HepG2 (cell line): ENCODE results near the gene ASAP2. TPM values are rescaled to one million over a fixed set of nuclear protein-coding genes. Genes with fewer than 3 reads are reported as not detected.

Experiments used
- EP300 ChIP-seq, 3 experiments: sonication (generic) in 1 of 3; formaldehyde crosslinking in 1 of 3; IDR thresholded peaks; 2 replicates each; pipeline versions ENCODE4 v1.5.1 to v1.6.1; 2011 to 2020; ENCODE audit warnings: low read depth in 2 of 3, low read length in 2 of 3, borderline replicate concordance in 1 of 3, improper control_type of control experiment in 1 of 3, mild to moderate bottlenecking in 1 of 3, missing genetic modification reagents in 1 of 3, moderate library complexity in 1 of 3
- FLYWCH1 ChIP-seq: sonication (generic); formaldehyde crosslinking; IDR thresholded peaks from 2 replicates; pipeline ENCODE4 v1.8.1; 2023; ENCODE audit warnings: mild to moderate bottlenecking, missing genetic modification reagents
- MED1 ChIP-seq: sonication (generic); formaldehyde crosslinking; IDR thresholded peaks from 2 replicates; pipeline ENCODE4 v1.4.0; 2020; ENCODE audit warnings: missing genetic modification reagents
- NFAT5 ChIP-seq: sonication (generic); formaldehyde crosslinking; IDR thresholded peaks from 2 replicates; pipeline ENCODE4 v1.4.0; 2020; ENCODE audit warnings: missing genetic modification reagents
- NFIB ChIP-seq: sonication (generic); formaldehyde crosslinking; IDR thresholded peaks from 2 replicates; pipeline ENCODE4 v1.9.0; 2021; ENCODE audit warnings: missing genetic modification reagents, mild to moderate bottlenecking, borderline replicate concordance
- NR1H2 ChIP-seq: sonication (generic); formaldehyde crosslinking; IDR thresholded peaks from 2 replicates; pipeline ENCODE4 v1.8.1; 2022; ENCODE audit warnings: low read depth, missing genetic modification reagents, borderline replicate concordance
- SIX1 ChIP-seq: sonication (generic); formaldehyde crosslinking; IDR thresholded peaks from 2 replicates; pipeline ENCODE4 v1.4.0; 2020; ENCODE audit warnings: missing genetic modification reagents, borderline replicate concordance
- SKI ChIP-seq: fragments of 450-650 bp; IDR thresholded peaks from one replicate; pipeline ENCODE4 v1.6.1; 2018; ENCODE audit warnings: mild to moderate bottlenecking; ENCODE audit not compliant: partially characterized antibody
- TP53 ChIP-seq: sonication (generic); formaldehyde crosslinking; conservative IDR thresholded peaks from 2 replicates; pipeline ENCODE4 v1.4.0; 2020; ENCODE audit warnings: missing genetic modification reagents
- ZFX ChIP-seq: sonication (generic); formaldehyde crosslinking; IDR thresholded peaks from 2 replicates; pipeline ENCODE4 v1.4.0; 2020; ENCODE audit warnings: mild to moderate bottlenecking, low read depth, missing genetic modification reagents, moderate library complexity
- ZNF296 ChIP-seq: sonication (generic); formaldehyde crosslinking; conservative IDR thresholded peaks from 2 replicates; pipeline ENCODE4 v1.5.0; 2020; ENCODE audit warnings: mild to moderate bottlenecking, missing genetic modification reagents
- ZNF317 ChIP-seq: sonication (generic); formaldehyde crosslinking; IDR thresholded peaks from 2 replicates; pipeline ENCODE4 v1.5.0; 2020; ENCODE audit warnings: mild to moderate bottlenecking, missing genetic modification reagents
- ZNF367 ChIP-seq: sonication (generic); formaldehyde crosslinking; IDR thresholded peaks from 2 replicates; pipeline ENCODE4 v1.4.0; 2020; ENCODE audit warnings: missing genetic modification reagents, borderline replicate concordance
- polyA plus RNA-seq, 8 experiments: library from polyadenylated mRNA; depleted of rRNA in 3 of 8; stranded (reverse) in 7 of 8; unstranded in 1 of 8; fragments of >200 nt; fragmentation: Illumina TruSeq in 4 of 8; extraction: Trizol in 4 of 8; gene quantifications; 2 replicates each; pipeline versions ENCODE4 v1.2.1 to v1.2.3, GENCODE V29; 2011 to 2016; ENCODE audit warnings: low read depth in 4 of 8, missing spikeins in 1 of 8, mixed read lengths in 1 of 8; ENCODE audit not compliant: insufficient read depth in 1 of 8
- total RNA-seq, 5 experiments: library from RNA; depleted of rRNA; stranded (reverse); fragments of >200 nt; fragmentation: Illumina TruSeq; extraction: Trizol; gene quantifications; 2 replicates each; pipeline ENCODE4 v1.2.3, GENCODE V29; 2016; ENCODE audit warnings: low read depth in 1 of 5
- TF ChIP-seq, protein P1 (sequence below), 2 experiments: sonication (generic) in 1 of 2; formaldehyde crosslinking in 1 of 2; IDR thresholded peaks; 2 replicates each; pipeline versions ENCODE4 v1.5.1 to v1.6.1; 2011 to 2020; ENCODE audit warnings: borderline replicate concordance in 1 of 2, low read depth in 1 of 2, low read length in 1 of 2, mild to moderate bottlenecking in 1 of 2, missing genetic modification reagents in 1 of 2, moderate library complexity in 1 of 2

Gene ASAP2
- total and polyA plus RNA-seq, 2 of the 13 experiments (the other 11 are each of a cell fraction or from before 2014, with no cell fraction given) = 7.3 to 22.3 TPM

GRCh38 chr2:9373476-9373875 lies 166.9 kb downstream of the ASAP2 start (continued):
- TF ChIP-seq MED1 (CRISPR knock-in tag) = no peak
- TF ChIP-seq NFIB = no peak
- TF ChIP-seq, protein P1, sequence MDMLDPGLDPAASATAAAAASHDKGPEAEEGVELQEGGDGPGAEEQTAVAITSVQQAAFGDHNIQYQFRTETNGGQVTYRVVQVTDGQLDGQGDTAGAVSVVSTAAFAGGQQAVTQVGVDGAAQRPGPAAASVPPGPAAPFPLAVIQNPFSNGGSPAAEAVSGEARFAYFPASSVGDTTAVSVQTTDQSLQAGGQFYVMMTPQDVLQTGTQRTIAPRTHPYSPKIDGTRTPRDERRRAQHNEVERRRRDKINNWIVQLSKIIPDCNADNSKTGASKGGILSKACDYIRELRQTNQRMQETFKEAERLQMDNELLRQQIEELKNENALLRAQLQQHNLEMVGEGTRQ (IDR thresholded peaks at IDR 0.05; ENCODE audit: low read depth, low read length) = no peak
- TF ChIP-seq, protein P1 (CRISPR knock-in tag; IDR thresholded peaks at IDR 0.05; ENCODE audit: borderline replicate concordance) = no peak
- no peak for TF ChIP-seq NR1H2 (CRISPR knock-in tag)
- no peak for TF ChIP-seq TP53 (CRISPR knock-in tag)
- no peak for TF ChIP-seq FLYWCH1 (CRISPR knock-in tag)
- no peak for TF ChIP-seq EP300 (IDR thresholded peaks at IDR 0.05; ENCODE audit: low read depth in 2 of 2, low read length in 2 of 2)
- no peak for TF ChIP-seq EP300 (CRISPR knock-in tag; IDR thresholded peaks at IDR 0.05; ENCODE audit: borderline replicate concordance)
- TF ChIP-seq SIX1 (CRISPR knock-in tag) = no peak
- TF ChIP-seq ZNF367 = no peak
- TF ChIP-seq ZFX = no peak
- TF ChIP-seq NFAT5 (CRISPR knock-in tag) = no peak
- no peak for TF ChIP-seq ZNF296
- no peak for TF ChIP-seq SKI
- no peak for TF ChIP-seq ZNF317 (CRISPR knock-in tag)
